ENCODE data around the gene MAN2A1.

DNA sequence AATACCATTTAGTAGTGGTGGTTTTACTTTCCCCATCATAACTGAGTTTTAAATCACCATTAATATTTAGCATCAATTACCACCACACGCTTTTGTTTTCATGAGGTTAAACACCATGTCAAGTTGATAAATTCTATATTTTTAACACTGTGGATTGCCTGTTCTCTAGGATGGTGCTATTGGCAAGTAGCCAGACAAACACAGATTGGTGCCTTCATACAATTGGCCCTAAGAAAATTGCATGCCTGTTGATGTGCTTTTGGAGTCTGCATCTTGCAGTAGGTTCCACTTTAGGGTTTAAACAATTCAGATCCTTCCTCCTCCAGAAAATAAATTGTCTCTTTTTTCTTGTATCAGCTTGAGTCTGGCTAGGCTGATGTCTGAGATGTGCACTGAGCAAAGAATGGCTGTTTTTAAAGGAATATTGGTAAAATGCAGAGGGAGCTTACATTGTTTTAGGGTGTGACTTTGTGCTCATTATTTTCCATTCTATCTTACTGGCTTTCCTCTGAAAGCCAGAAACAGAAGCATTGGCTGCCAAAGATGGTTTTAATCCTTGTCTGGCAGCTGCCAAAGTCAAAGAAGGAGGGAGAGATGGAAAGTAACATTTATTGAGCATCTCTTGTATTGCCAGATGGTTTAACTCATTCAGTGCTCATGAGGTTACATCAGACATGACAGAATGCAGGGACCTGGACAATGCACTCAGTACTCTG, 19.6 kb upstream of the MAN2A1 start:
- TF ChIP-seq, protein P1, sequence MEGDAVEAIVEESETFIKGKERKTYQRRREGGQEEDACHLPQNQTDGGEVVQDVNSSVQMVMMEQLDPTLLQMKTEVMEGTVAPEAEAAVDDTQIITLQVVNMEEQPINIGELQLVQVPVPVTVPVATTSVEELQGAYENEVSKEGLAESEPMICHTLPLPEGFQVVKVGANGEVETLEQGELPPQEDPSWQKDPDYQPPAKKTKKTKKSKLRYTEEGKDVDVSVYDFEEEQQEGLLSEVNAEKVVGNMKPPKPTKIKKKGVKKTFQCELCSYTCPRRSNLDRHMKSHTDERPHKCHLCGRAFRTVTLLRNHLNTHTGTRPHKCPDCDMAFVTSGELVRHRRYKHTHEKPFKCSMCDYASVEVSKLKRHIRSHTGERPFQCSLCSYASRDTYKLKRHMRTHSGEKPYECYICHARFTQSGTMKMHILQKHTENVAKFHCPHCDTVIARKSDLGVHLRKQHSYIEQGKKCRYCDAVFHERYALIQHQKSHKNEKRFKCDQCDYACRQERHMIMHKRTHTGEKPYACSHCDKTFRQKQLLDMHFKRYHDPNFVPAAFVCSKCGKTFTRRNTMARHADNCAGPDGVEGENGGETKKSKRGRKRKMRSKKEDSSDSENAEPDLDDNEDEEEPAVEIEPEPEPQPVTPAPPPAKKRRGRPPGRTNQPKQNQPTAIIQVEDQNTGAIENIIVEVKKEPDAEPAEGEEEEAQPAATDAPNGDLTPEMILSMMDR (conservative IDR thresholded peaks at IDR 0.05; ENCODE audit: low read length) = no peak
- TF ChIP-seq EZH2phosphoT487 (IDR thresholded peaks at IDR 0.05; ENCODE audit: borderline replicate concordance, low read depth, low read length) = no peak
